HG02571 (cell line): ENCODE measurements around the gene ALDH1A3.

Experiments
- ATAC-seq: cut with Tn5 transposase; IDR thresholded peaks from one replicate; pipeline ENCODE4 v1.9.1; 2021; ENCODE audit warnings: mild to moderate bottlenecking, moderate library complexity; ENCODE audit not compliant: unreplicated experiment

Gene ALDH1A3

GRCh38 chr15:100880897-100881242 is 1.2 kb downstream of the ALDH1A3 start:
- ATAC-seq: no peak

GRCh38 chr15:100881573-100882336 is 2.1 kb downstream of the ALDH1A3 start:
- no peak for ATAC-seq

- no peak for ATAC-seq
Observed at GRCh38 chr15:100885116-100885515, 5.5 kb downstream of the ALDH1A3 start.

- ATAC-seq: no peak
Observed at GRCh38 chr15:100885811-100886210, 6.2 kb downstream of the ALDH1A3 start.

GRCh38 chr15:100887211-100887913 is 7.7 kb downstream of the ALDH1A3 start:
- ATAC-seq: no peak

GRCh38 chr15:100889385-100890050 is 9.9 kb downstream of the ALDH1A3 start:
- no peak for ATAC-seq

- no peak for ATAC-seq
Observed at GRCh38 chr15:100890051-100890720, 10.6 kb downstream of the ALDH1A3 start.

GRCh38 chr15:100890850-100891249 is 11.2 kb downstream of the ALDH1A3 start:
- no peak for ATAC-seq

- no peak for ATAC-seq
Observed at GRCh38 chr15:100891307-100892012, 11.8 kb downstream of the ALDH1A3 start.

- ATAC-seq: no peak
Observed at GRCh38 chr15:100892013-100892355, 12.4 kb downstream of the ALDH1A3 start.

GRCh38 chr15:100893261-100893963 is 13.8 kb downstream of the ALDH1A3 start:
- no peak for ATAC-seq

- ATAC-seq: no peak
Observed at GRCh38 chr15:100893964-100894295, 14.3 kb downstream of the ALDH1A3 start.

GRCh38 chr15:100895721-100896120 is 16.1 kb downstream of the ALDH1A3 start:
- no peak for ATAC-seq

GRCh38 chr15:100897221-100898151 is 17.9 kb downstream of the ALDH1A3 start:
- no peak for ATAC-seq

- ATAC-seq: no peak
Observed at GRCh38 chr15:100898152-100898490, 18.5 kb downstream of the ALDH1A3 start.

GRCh38 chr15:100898661-100899462 is 19.2 kb downstream of the ALDH1A3 start:
- no peak for ATAC-seq

GRCh38 chr15:100899601-100900000 is 20.0 kb downstream of the ALDH1A3 start:
- no peak for ATAC-seq

- no peak for ATAC-seq
Observed at GRCh38 chr15:100900136-100900794, 20.6 kb downstream of the ALDH1A3 start.
